ENCODE data around the gene PRSS16. TPM values are rescaled to one million over a fixed set of nuclear protein-coding genes. Genes with fewer than 3 reads are reported as not detected.
"Not testable (repeated sequence)": the region's sequence is repeated elsewhere in the genome, so short reads cannot be mapped to it uniquely, and the experiment has no call there.

Gene PRSS16
- 5.0 and 5.2 TPM in 2 replicates for total RNA-seq (2014; rRNA removed; shearing (Covaris generic))

GRCh38 chr6:27247133-27247836 lies at the start of gene PRSS16:
TSS of gene PRSS16 (plus strand) at chr6:27247701. CDS start at chr6:27247738, 37 bp downstream.
- H3K36me3 ChIP-seq (replicated peaks; ENCODE audit: control insufficient read depth, insufficient read depth, low read length): no peaks in the 10 kb centered on the region
- no peak for DNase-seq
- peaks cover 35% of the 10 kb centered on the region for H3K27me3 ChIP-seq (ENCODE audit: control insufficient read depth, insufficient read depth, low read length)
- no peak within 1 kb of the TSS for H3K4me3 ChIP-seq (ENCODE audit: insufficient read depth, low read depth, low read length)

- H3K27me3 ChIP-seq (ENCODE audit: control insufficient read depth, insufficient read depth, low read length): peaks cover 3% of the 10 kb centered on the region; the same call in 1 of the 2 replicates
These were observed 41.9 kb upstream of the PRSS16 start for GRCh38 chr6:27205375-27206278.

GRCh38 chr6:27206806-27207205 lies 40.7 kb upstream of the PRSS16 start:
- no peak overlapping the region for H3K4me3 ChIP-seq (ENCODE audit: insufficient read depth, low read depth, low read length)
- H3K36me3 ChIP-seq (replicated peaks; ENCODE audit: control insufficient read depth, insufficient read depth, low read length): no peaks in the 10 kb centered on the region
- peaks cover 3% of the 10 kb centered on the region; the same call in 1 of the 2 replicates for H3K27me3 ChIP-seq (ENCODE audit: control insufficient read depth, insufficient read depth, low read length)
- no peak for DNase-seq

More at GRCh38 chr6:27205375-27206278, 41.9 kb upstream of the PRSS16 start:
- no peaks in the 10 kb centered on the region for H3K36me3 ChIP-seq (replicated peaks; ENCODE audit: control insufficient read depth, insufficient read depth, low read length)
- peak; percentile 60 for DNase-seq
- H3K4me3 ChIP-seq (ENCODE audit: insufficient read depth, low read depth, low read length): peak overlapping the region; percentile 42

- H3K36me3 ChIP-seq (replicated peaks; ENCODE audit: control insufficient read depth, insufficient read depth, low read length): no peaks in the 10 kb centered on the region
- H3K4me3 ChIP-seq (ENCODE audit: insufficient read depth, low read depth, low read length): peak overlapping the region; percentile 32; the same call in 1 of the 2 replicates
- DNase-seq: no peak
- peaks cover 3% of the 10 kb centered on the region; the same call in 1 of the 2 replicates for H3K27me3 ChIP-seq (ENCODE audit: control insufficient read depth, insufficient read depth, low read length)
These were observed 39.5 kb upstream of the PRSS16 start for GRCh38 chr6:27208042-27208441.

GRCh38 chr6:27209196-27209595 lies 38.3 kb upstream of the PRSS16 start:
- H3K4me3 ChIP-seq (ENCODE audit: insufficient read depth, low read depth, low read length): peak overlapping the region; percentile 23; the same call in 1 of the 2 replicates
- H3K27me3 ChIP-seq (ENCODE audit: control insufficient read depth, insufficient read depth, low read length): peaks cover 3% of the 10 kb centered on the region; the same call in 1 of the 2 replicates
- H3K36me3 ChIP-seq (replicated peaks; ENCODE audit: control insufficient read depth, insufficient read depth, low read length): no peaks in the 10 kb centered on the region
- no peak for DNase-seq

GRCh38 chr6:27209659-27210269 lies 37.7 kb upstream of the PRSS16 start:
- no peak for DNase-seq
- H3K27me3 ChIP-seq (ENCODE audit: control insufficient read depth, insufficient read depth, low read length): peaks cover 3% of the 10 kb centered on the region; the same call in 1 of the 2 replicates
- H3K36me3 ChIP-seq (replicated peaks; ENCODE audit: control insufficient read depth, insufficient read depth, low read length): no peaks in the 10 kb centered on the region
- peak overlapping the region; percentile 12; the same call in 1 of the 2 replicates for H3K4me3 ChIP-seq (ENCODE audit: insufficient read depth, low read depth, low read length)

- H3K36me3 ChIP-seq (replicated peaks; ENCODE audit: control insufficient read depth, insufficient read depth, low read length); DNase-seq; H3K27me3 ChIP-seq (ENCODE audit: control insufficient read depth, insufficient read depth, low read length): not testable (repeated sequence)
- H3K4me3 ChIP-seq (ENCODE audit: insufficient read depth, low read depth, low read length): peak overlapping the region; percentile 2; the same call in 1 of the 2 replicates
These were observed 34.4 kb upstream of the PRSS16 start for GRCh38 chr6:27213091-27213517.

- Histone ChIP-seq H3K4me3 (ENCODE audit: insufficient read depth, low read depth, low read length) (peak overlapping the region; percentile 54), H3K27me3 (ENCODE audit: control insufficient read depth, insufficient read depth, low read length) (no peaks in the 10 kb centered on the region), H3K36me3 (replicated peaks; ENCODE audit: control insufficient read depth, insufficient read depth, low read length) (no peaks in the 10 kb centered on the region)
- DNase-seq: peak; percentile 66
These were observed 33.9 kb upstream of the PRSS16 start for GRCh38 chr6:27213544-27214125.

GRCh38 chr6:27214126-27214601 lies 33.3 kb upstream of the PRSS16 start:
- Histone ChIP-seq H3K27me3 (ENCODE audit: control insufficient read depth, insufficient read depth, low read length) (no peaks in the 10 kb centered on the region), H3K36me3 (replicated peaks; ENCODE audit: control insufficient read depth, insufficient read depth, low read length) (no peaks in the 10 kb centered on the region), H3K4me3 (ENCODE audit: insufficient read depth, low read depth, low read length) (peak overlapping the region; percentile 54)
- no peak for DNase-seq

GRCh38 chr6:27216874-27217273 lies 30.6 kb upstream of the PRSS16 start:
- H3K4me3 ChIP-seq (ENCODE audit: insufficient read depth, low read depth, low read length): no peak overlapping the region

GRCh38 chr6:27222971-27223370 lies 24.5 kb upstream of the PRSS16 start:
- H3K27me3 ChIP-seq (ENCODE audit: control insufficient read depth, insufficient read depth, low read length); H3K36me3 ChIP-seq (replicated peaks; ENCODE audit: control insufficient read depth, insufficient read depth, low read length); H3K4me3 ChIP-seq (ENCODE audit: insufficient read depth, low read depth, low read length); DNase-seq: not testable (repeated sequence)

More at GRCh38 chr6:27216874-27217273, 30.6 kb upstream of the PRSS16 start:
- Histone ChIP-seq H3K27me3 (ENCODE audit: control insufficient read depth, insufficient read depth, low read length) (no peaks in the 10 kb centered on the region), H3K36me3 (replicated peaks; ENCODE audit: control insufficient read depth, insufficient read depth, low read length) (no peaks in the 10 kb centered on the region)
- no peak for DNase-seq

GRCh38 chr6:27224729-27225128 lies 22.8 kb upstream of the PRSS16 start:
- H3K4me3 ChIP-seq (ENCODE audit: insufficient read depth, low read depth, low read length): no peak overlapping the region
- no peaks in the 10 kb centered on the region; the same call in 1 of the 2 replicates for H3K27me3 ChIP-seq (ENCODE audit: control insufficient read depth, insufficient read depth, low read length)
- H3K36me3 ChIP-seq (replicated peaks; ENCODE audit: control insufficient read depth, insufficient read depth, low read length): no peaks in the 10 kb centered on the region
- DNase-seq: no peak

- no peak for DNase-seq
These were observed 18.5 kb upstream of the PRSS16 start for GRCh38 chr6:27228963-27229477.

More at GRCh38 chr6:27228963-27229477, 18.5 kb upstream of the PRSS16 start:
- H3K27me3 ChIP-seq (ENCODE audit: control insufficient read depth, insufficient read depth, low read length): no peaks in the 10 kb centered on the region; the same call in 1 of the 2 replicates
- peak overlapping the region; percentile 33; the same call in 1 of the 2 replicates for H3K4me3 ChIP-seq (ENCODE audit: insufficient read depth, low read depth, low read length)
- no peaks in the 10 kb centered on the region for H3K36me3 ChIP-seq (replicated peaks; ENCODE audit: control insufficient read depth, insufficient read depth, low read length)
